GM12874 (cell line): ENCODE results near the gene VIPR2.

ENCODE experiments used
- CTCF ChIP-seq: IDR thresholded peaks from 2 replicates; pipeline ENCODE4 v1.5.1; 2011; ENCODE audit warnings: low read depth, mild to moderate bottlenecking, control low read depth, low read length, moderate library complexity; ENCODE audit not compliant: insufficient read depth

The VIPR2 gene

GRCh38 chr7:159017210-159017609 lies 127.5 kb downstream of the VIPR2 start:
- no peak for TF ChIP-seq CTCF

GRCh38 chr7:159016591-159016990 lies 128.1 kb downstream of the VIPR2 start:
- TF ChIP-seq CTCF, result no peak

- TF ChIP-seq CTCF, result no peak
Observed at GRCh38 chr7:159015454-159016410, 128.9 kb downstream of the VIPR2 start.

- no peak for TF ChIP-seq CTCF
Observed at GRCh38 chr7:159015081-159015453, 129.6 kb downstream of the VIPR2 start.

GRCh38 chr7:159014297-159015062 lies 130.2 kb downstream of the VIPR2 start:
- no peak for TF ChIP-seq CTCF

GRCh38 chr7:159013825-159014289 lies 130.8 kb downstream of the VIPR2 start:
- no peak for TF ChIP-seq CTCF

GRCh38 chr7:159013181-159013690 lies 131.4 kb downstream of the VIPR2 start:
- TF ChIP-seq CTCF, result no peak
